Sigmoid colon (tissue), 4 donors: ENCODE data around the gene TFF1.

Experiments used
- EP300 ChIP-seq, 4 donors: sonication (generic); formaldehyde crosslinking; IDR thresholded peaks; one replicate each; pipeline ENCODE4 v1.6.1; 2017; ENCODE audit warnings: antibody characterized with exemption in 4 of 4
- POLR2A ChIP-seq, 2 donors: fragments of 450-650 bp; IDR thresholded peaks; one replicate each; pipeline ENCODE4 v1.6.1; 2016; ENCODE audit warnings: antibody characterized with exemption in 2 of 2, mild to moderate bottlenecking in 2 of 2, moderate library complexity in 2 of 2
- TF ChIP-seq, protein P1 (sequence below), 4 experiments: fragments of 450-650 bp in 3 of 4; fragments of 200-600 bp in 1 of 4; IDR thresholded peaks; one replicate each; pipeline ENCODE4 v1.5.1; 2016 to 2019; ENCODE audit warnings: antibody characterized with exemption in 4 of 4, mild to moderate bottlenecking in 3 of 4, moderate library complexity in 2 of 4

DNA sequence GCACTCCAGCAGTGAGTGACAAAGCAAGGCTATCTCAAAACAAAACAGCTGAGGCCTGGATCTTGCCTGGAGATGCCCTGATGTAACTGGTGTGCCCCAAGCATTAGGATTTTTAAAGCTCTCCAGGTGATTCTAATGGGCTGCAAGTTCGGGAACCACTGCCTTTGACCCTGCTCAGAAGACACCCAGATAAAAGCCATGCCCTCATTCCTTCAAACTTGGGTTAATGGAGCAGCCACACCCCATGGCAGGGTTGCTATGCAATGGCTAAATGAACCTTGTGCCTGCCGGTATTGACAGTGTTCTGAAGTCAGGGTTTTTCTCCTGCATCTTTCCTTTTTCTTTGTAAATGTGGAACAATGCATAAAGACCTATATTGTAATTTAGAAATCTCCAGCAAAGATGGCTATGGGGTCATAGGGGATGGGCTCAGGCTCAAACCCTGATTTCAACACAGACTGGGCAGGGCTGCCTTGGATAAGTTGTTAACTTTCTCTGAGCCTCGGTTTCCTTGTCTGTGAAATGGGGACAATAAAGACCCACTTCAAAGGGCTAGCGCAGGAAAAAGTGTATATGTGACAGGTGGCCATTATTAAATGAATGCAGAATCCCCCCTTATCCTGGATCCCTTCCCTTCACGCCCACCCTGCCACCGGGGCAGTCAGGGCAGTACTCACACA lies 51.6 kb downstream of the TFF1 start:
- TF ChIP-seq POLR2A (IDR thresholded peaks at IDR 0.05) (no peak), EP300 (IDR thresholded peaks at IDR 0.05) (no peak)
- TF ChIP-seq, protein P1, sequence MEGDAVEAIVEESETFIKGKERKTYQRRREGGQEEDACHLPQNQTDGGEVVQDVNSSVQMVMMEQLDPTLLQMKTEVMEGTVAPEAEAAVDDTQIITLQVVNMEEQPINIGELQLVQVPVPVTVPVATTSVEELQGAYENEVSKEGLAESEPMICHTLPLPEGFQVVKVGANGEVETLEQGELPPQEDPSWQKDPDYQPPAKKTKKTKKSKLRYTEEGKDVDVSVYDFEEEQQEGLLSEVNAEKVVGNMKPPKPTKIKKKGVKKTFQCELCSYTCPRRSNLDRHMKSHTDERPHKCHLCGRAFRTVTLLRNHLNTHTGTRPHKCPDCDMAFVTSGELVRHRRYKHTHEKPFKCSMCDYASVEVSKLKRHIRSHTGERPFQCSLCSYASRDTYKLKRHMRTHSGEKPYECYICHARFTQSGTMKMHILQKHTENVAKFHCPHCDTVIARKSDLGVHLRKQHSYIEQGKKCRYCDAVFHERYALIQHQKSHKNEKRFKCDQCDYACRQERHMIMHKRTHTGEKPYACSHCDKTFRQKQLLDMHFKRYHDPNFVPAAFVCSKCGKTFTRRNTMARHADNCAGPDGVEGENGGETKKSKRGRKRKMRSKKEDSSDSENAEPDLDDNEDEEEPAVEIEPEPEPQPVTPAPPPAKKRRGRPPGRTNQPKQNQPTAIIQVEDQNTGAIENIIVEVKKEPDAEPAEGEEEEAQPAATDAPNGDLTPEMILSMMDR (IDR thresholded peaks at IDR 0.05): no peak
